WERI-Rb-1 (cell line): ENCODE data around the gene COL3A1.

Experiments used
- DNase-seq: peaks from one replicate; pipeline ENCODE4 v3.0.0-alpha.2; 2020
- H3K27ac ChIP-seq: fragments of 250-450 bp; sonication (Bioruptor Pico); 2 replicates; pipeline ENCODE4 v1.5.1; 2020; ENCODE audit warnings: mild to moderate bottlenecking, moderate library complexity
- H3K27me3 ChIP-seq: fragments of 250-450 bp; sonication (Bioruptor Pico); 2 replicates; pipeline ENCODE4 v1.5.1; 2021; ENCODE audit warnings: mild to moderate bottlenecking, low read depth, moderate library complexity; ENCODE audit not compliant: insufficient read depth, severe bottlenecking
- H3K36me3 ChIP-seq: fragments of 250-450 bp; sonication (Bioruptor Pico); 2 replicates; pipeline ENCODE4 v1.5.1; 2020; ENCODE audit warnings: mild to moderate bottlenecking, moderate library complexity
- H3K4me3 ChIP-seq: 2 replicates; pipeline ENCODE4 v1.5.1; 2011; ENCODE audit warnings: low read depth, mild to moderate bottlenecking, control low read depth, low read length
- H3K9me3 ChIP-seq: fragments of 250-450 bp; sonication (Bioruptor Pico); 2 replicates; pipeline ENCODE4 v1.5.1; 2021; ENCODE audit warnings: mild to moderate bottlenecking, moderate library complexity; ENCODE audit not compliant: severe bottlenecking
- CTCF ChIP-seq: IDR thresholded peaks from 2 replicates; pipeline ENCODE4 v1.5.1; 2011; ENCODE audit warnings: low read depth, mild to moderate bottlenecking, control low read depth, inconsistent platforms, low read length

COL3A1 gene

DNA sequence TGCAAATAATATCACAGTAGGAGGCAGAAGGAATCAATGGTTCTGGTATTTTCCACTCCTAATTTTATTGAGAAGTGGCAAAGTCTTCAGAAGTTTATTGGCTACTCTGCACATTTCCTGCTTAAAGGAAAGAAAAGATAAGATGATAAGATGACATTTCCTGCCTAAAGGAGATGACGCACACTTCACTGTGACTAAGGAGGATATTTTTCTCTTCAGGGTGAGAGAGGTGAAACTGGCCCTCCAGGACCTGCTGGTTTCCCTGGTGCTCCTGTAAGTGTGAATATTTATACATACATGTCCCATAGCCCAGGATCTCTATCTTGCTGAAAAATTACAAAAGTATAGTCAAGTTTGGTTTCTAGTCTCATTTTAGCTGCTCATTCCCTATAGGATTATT lies 27.9 kb downstream of the COL3A1 start:
- no peak overlapping the region for H3K4me3 ChIP-seq
- no peaks in the 10 kb centered on the region for H3K27me3 ChIP-seq
- DNase-seq: no peak
- no peaks in the 10 kb centered on the region for H3K9me3 ChIP-seq
- no peak overlapping the region for H3K27ac ChIP-seq
- no peak for TF ChIP-seq CTCF
- no peaks in the 10 kb centered on the region for H3K36me3 ChIP-seq

GRCh38 chr2:189008555-189009262 lies 34.5 kb downstream of the COL3A1 start:
- no peak for TF ChIP-seq CTCF
- H3K27ac ChIP-seq: no peak overlapping the region
- no peak for DNase-seq
- H3K36me3 ChIP-seq: no peaks in the 10 kb centered on the region
- no peak overlapping the region for H3K4me3 ChIP-seq
- no peaks in the 10 kb centered on the region for H3K27me3 ChIP-seq
- H3K9me3 ChIP-seq: no peaks in the 10 kb centered on the region

GRCh38 chr2:189010536-189010935 lies 36.4 kb downstream of the COL3A1 start:
- H3K4me3 ChIP-seq: no peak overlapping the region
- no peaks in the 10 kb centered on the region for H3K36me3 ChIP-seq
- H3K27ac ChIP-seq: no peak overlapping the region
- H3K9me3 ChIP-seq: no peaks in the 10 kb centered on the region
- H3K27me3 ChIP-seq: no peaks in the 10 kb centered on the region
- no peak for TF ChIP-seq CTCF
- no peak for DNase-seq

DNA sequence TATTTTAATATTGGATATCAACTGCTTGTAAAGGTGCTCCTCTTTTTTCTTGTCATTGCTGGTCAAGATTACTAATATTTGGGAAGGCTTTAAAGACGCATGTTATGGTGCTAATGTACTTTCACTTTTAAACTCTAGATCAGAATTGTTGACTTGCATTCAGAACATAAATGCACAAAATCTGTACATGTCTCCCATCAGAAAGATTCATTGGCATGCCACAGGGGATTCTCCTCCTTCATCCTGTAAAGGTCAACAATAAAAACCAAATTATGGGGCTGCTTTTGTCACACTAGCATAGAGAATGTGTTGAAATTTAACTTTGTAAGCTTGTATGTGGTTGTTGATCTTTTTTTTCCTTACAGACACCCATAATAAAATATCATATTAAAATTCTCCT lies 38.2 kb downstream of the COL3A1 start:
- Histone ChIP-seq H3K36me3 (no peaks in the 10 kb centered on the region), H3K9me3 (no peaks in the 10 kb centered on the region), H3K27me3 (no peaks in the 10 kb centered on the region), H3K4me3 (no peak overlapping the region), H3K27ac (no peak overlapping the region)
- TF ChIP-seq CTCF: no peak
- DNase-seq: no peak

GRCh38 chr2:189013031-189013430 lies 38.9 kb downstream of the COL3A1 start:
- H3K27ac ChIP-seq: no peak overlapping the region
- H3K4me3 ChIP-seq: no peak overlapping the region
- H3K9me3 ChIP-seq: no peaks in the 10 kb centered on the region
- no peaks in the 10 kb centered on the region for H3K27me3 ChIP-seq
- DNase-seq: no peak
- H3K36me3 ChIP-seq: no peaks in the 10 kb centered on the region
- TF ChIP-seq CTCF: no peak
